ENCODE data around the gene LDB3.

DNA sequence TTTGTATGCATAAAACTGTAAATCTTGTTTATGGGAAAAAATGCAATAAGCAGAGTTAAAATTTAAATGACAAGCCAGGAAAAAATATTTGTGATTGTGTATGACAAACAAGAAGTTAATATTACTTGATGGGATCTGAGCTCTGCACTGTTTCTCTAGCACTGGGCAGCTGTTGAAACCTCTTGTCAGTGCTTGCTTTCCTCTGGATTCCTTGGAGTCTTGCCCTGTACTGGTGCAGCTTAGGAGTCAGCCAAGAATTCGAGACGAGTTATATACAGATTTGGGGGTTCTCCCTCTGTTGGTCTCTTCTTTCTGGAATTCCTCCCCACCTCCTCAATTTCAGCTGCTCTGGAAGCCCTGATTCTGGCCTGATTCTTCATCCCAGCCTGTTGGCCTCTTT is 38.2 kb upstream of the LDB3 start:
- TF ChIP-seq, protein P1, sequence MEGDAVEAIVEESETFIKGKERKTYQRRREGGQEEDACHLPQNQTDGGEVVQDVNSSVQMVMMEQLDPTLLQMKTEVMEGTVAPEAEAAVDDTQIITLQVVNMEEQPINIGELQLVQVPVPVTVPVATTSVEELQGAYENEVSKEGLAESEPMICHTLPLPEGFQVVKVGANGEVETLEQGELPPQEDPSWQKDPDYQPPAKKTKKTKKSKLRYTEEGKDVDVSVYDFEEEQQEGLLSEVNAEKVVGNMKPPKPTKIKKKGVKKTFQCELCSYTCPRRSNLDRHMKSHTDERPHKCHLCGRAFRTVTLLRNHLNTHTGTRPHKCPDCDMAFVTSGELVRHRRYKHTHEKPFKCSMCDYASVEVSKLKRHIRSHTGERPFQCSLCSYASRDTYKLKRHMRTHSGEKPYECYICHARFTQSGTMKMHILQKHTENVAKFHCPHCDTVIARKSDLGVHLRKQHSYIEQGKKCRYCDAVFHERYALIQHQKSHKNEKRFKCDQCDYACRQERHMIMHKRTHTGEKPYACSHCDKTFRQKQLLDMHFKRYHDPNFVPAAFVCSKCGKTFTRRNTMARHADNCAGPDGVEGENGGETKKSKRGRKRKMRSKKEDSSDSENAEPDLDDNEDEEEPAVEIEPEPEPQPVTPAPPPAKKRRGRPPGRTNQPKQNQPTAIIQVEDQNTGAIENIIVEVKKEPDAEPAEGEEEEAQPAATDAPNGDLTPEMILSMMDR (conservative IDR thresholded peaks at IDR 0.05 in 1 of 2, IDR thresholded peaks at IDR 0.05 in 1 of 2; ENCODE audit: extremely low read depth in 1 of 2, insufficient read depth in 1 of 2, low read depth in 1 of 2, low read length in 2 of 2), result no peak
- no peak for TF ChIP-seq EZH2 (IDR thresholded peaks at IDR 0.05; ENCODE audit: borderline replicate concordance, low read length)
